Measurements from ENCODE around the gene ERC1. TPM values are rescaled to one million over a fixed set of nuclear protein-coding genes. Genes with fewer than 3 reads are reported as not detected.

The ERC1 gene
- total and polyA plus RNA-seq, 9 of the 15 experiments (the other 6 are each of a cell fraction or from before 2014, with no cell fraction given): 0.74 to 11.8 (median 4.8) TPM

DNA sequence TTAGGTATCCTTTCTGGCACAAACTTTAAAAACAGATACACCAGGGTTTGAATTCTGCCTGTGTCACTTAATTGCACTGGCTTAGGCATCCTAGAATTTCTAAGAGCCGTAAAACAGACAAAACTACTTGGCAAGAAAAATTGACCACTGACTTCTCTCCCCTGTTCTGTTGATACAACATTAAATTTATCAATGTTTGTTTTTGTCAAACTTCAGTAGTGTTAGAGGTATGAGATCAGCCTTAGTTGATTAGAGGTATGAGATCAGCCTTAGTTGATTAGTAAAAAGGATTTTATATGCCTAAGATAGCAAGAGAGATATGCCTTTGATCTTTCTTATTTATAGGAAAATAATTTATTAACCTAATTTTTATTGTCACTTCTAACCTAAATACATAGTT lies 320.1 kb downstream of the ERC1 start:
- TF ChIP-seq, protein P1, sequence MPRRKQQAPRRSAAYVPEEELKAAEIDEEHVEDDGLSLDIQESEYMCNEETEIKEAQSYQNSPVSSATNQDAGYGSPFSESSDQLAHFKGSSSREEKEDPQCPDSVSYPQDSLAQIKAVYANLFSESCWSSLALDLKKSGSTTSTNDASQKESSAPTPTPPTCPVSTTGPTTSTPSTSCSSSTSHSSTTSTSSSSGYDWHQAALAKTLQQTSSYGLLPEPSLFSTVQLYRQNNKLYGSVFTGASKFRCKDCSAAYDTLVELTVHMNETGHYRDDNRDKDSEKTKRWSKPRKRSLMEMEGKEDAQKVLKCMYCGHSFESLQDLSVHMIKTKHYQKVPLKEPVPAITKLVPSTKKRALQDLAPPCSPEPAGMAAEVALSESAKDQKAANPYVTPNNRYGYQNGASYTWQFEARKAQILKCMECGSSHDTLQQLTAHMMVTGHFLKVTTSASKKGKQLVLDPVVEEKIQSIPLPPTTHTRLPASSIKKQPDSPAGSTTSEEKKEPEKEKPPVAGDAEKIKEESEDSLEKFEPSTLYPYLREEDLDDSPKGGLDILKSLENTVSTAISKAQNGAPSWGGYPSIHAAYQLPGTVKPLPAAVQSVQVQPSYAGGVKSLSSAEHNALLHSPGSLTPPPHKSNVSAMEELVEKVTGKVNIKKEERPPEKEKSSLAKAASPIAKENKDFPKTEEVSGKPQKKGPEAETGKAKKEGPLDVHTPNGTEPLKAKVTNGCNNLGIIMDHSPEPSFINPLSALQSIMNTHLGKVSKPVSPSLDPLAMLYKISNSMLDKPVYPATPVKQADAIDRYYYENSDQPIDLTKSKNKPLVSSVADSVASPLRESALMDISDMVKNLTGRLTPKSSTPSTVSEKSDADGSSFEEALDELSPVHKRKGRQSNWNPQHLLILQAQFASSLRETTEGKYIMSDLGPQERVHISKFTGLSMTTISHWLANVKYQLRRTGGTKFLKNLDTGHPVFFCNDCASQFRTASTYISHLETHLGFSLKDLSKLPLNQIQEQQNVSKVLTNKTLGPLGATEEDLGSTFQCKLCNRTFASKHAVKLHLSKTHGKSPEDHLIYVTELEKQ (CRISPR knock-in tag; IDR thresholded peaks at IDR 0.05): no peak
- no peak for TF ChIP-seq ZBED1 (IDR thresholded peaks at IDR 0.05)
- TF ChIP-seq NUFIP1 (IDR thresholded peaks at IDR 0.05; ENCODE audit: partially characterized antibody): no peak
- no peak for TF ChIP-seq RBBP5 (IDR thresholded peaks at IDR 0.05; ENCODE audit: borderline replicate concordance, insufficient read depth, low read length, poor library complexity, severe bottlenecking)
- TF ChIP-seq NFXL1 (CRISPR knock-in tag; IDR thresholded peaks at IDR 0.05): no peak
- TF ChIP-seq, protein P2, sequence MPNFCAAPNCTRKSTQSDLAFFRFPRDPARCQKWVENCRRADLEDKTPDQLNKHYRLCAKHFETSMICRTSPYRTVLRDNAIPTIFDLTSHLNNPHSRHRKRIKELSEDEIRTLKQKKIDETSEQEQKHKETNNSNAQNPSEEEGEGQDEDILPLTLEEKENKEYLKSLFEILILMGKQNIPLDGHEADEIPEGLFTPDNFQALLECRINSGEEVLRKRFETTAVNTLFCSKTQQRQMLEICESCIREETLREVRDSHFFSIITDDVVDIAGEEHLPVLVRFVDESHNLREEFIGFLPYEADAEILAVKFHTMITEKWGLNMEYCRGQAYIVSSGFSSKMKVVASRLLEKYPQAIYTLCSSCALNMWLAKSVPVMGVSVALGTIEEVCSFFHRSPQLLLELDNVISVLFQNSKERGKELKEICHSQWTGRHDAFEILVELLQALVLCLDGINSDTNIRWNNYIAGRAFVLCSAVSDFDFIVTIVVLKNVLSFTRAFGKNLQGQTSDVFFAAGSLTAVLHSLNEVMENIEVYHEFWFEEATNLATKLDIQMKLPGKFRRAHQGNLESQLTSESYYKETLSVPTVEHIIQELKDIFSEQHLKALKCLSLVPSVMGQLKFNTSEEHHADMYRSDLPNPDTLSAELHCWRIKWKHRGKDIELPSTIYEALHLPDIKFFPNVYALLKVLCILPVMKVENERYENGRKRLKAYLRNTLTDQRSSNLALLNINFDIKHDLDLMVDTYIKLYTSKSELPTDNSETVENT (CRISPR knock-in tag; IDR thresholded peaks at IDR 0.05): no peak
- TF ChIP-seq, protein P3, sequence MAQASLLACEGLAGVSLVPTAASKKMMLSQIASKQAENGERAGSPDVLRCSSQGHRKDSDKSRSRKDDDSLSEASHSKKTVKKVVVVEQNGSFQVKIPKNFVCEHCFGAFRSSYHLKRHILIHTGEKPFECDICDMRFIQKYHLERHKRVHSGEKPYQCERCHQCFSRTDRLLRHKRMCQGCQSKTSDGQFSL (CRISPR knock-in tag; IDR thresholded peaks at IDR 0.05): no peak
- TF ChIP-seq, protein P3 (tag; IDR thresholded peaks at IDR 0.05): no peak
- Histone ChIP-seq H3K4me3 (no peak overlapping the region), H3K4me2 (ENCODE audit: insufficient read depth, low read length) (no peak overlapping the region), H3K9me3 (replicated peaks; ENCODE audit: control insufficient read depth, insufficient read depth, low read depth, low read length) (no peaks in the 10 kb centered on the region), H4K20me1 (replicated peaks; ENCODE audit: control insufficient read depth, insufficient read depth, low read length) (no peaks in the 10 kb centered on the region), H3K9me1 (ENCODE audit: control insufficient read depth, insufficient read depth, low read length) (no peaks in the 10 kb centered on the region), H3K4me1 (replicated peaks in 1 of 2; ENCODE audit: control insufficient read depth in 2 of 2, insufficient read depth in 2 of 2, low read length in 2 of 2) (peaks cover 4 to 22% of the 10 kb centered on the region in 2 experiments; a peak in 4 of 5 replicates), H3K9ac (ENCODE audit: insufficient read depth in 1 of 2, low read depth in 2 of 2, low read length in 2 of 2) (no peak overlapping the region), H3K27me3 (ENCODE audit: control insufficient read depth in 2 of 2, insufficient read depth in 2 of 2, low read length in 2 of 2) (no peaks in the 10 kb centered on the region), H3K79me2 (ENCODE audit: control insufficient read depth, insufficient read depth, low read length) (no peaks in the 10 kb centered on the region), H3K27ac (ENCODE audit: extremely low read depth, low read depth, low read length) (no peak overlapping the region), H3K36me3 (ENCODE audit: control insufficient read depth, insufficient read depth, low read length) (no peaks in the 10 kb centered on the region), H2AFZ (ENCODE audit: low read depth, low read length) (no peak overlapping the region)
- WGBS (ENCODE audit: insufficient coverage, low coverage, missing lambda C conversion rate): 77% methylated on average over 1 of the region's 1 CpG
- DNase-seq (ENCODE audit: extremely low read depth in 1 of 4, low spot score in 3 of 4) (no peak), ATAC-seq (no peak), FAIRE-seq (no peak)
- in situ Hi-C loops (cut with MboI): no loop called here
- ChIA-PET CTCF (ENCODE audit: low intra/inter-chr PET ratio) (no interaction called here), POLR2A (no interaction called here)
- intact Hi-C loops (cut with micrococcal nuclease): no loop called here
- no TSS peak for BruUV-seq (replicated peaks)

Data from K562 (cell line).